Rectal smooth muscle tissue (tissue), 1 donor: ENCODE results near the gene ARHGAP18.

Experiments
- H3K27ac ChIP-seq: one replicate; pipeline ENCODE4 v1.7.0; 2013; ENCODE audit warnings: low read depth, low read length, inconsistent platforms
- H3K27me3 ChIP-seq: one replicate; pipeline ENCODE4 v1.7.0; 2013; ENCODE audit warnings: low read length; ENCODE audit not compliant: control insufficient read depth, insufficient read depth
- H3K36me3 ChIP-seq: one replicate; pipeline ENCODE4 v1.7.0; 2013; ENCODE audit warnings: low read length; ENCODE audit not compliant: control insufficient read depth, insufficient read depth
- H3K4me1 ChIP-seq: one replicate; pipeline ENCODE4 v1.7.0; 2013; ENCODE audit warnings: low read length; ENCODE audit not compliant: control insufficient read depth, insufficient read depth
- H3K4me3 ChIP-seq: one replicate; pipeline ENCODE4 v1.7.0; 2013; ENCODE audit warnings: low read length
- H3K9ac ChIP-seq: one replicate; pipeline ENCODE4 v1.7.0; 2013; ENCODE audit warnings: low read length

The ARHGAP18 gene

GRCh38 chr6:129709769-129710449, at the start of gene ARHGAP18:
Gene ARHGAP18, minus strand, starts transcription at chr6:129710177. Its CDS starts 41 bp downstream, at chr6:129710136.
- Histone ChIP-seq H3K9ac (peak within 1 kb of the TSS; percentile 22), H3K27me3 (no peaks in the 10 kb centered on the region), H3K27ac (peak within 1 kb of the TSS; percentile 38), H3K4me3 (peak within 1 kb of the TSS; percentile 71), H3K4me1 (no peaks in the 10 kb centered on the region), H3K36me3 (no peaks in the 10 kb centered on the region)

DNA sequence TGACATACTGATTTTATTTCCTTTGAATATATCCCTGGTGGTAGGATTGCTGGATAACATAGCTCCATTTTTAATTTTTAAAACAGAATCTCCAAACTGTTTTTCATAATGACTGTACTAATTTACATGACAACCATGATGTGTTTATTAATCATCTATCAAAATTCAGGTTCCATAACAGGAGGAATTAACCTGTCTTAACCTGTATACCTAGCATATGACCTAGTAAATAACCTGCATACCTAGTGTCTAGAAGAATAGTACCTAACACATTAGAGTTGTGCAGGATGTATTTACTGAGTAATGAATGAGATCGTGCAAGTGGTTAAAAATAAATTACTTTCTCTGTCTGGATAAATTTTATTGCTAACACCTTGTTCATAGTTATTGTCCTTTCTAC, 45.8 kb upstream of the ARHGAP18 start:
- Histone ChIP-seq H3K4me1 (no peaks in the 10 kb centered on the region), H3K9ac (no peak overlapping the region), H3K36me3 (no peaks in the 10 kb centered on the region), H3K4me3 (no peak overlapping the region), H3K27ac (no peak overlapping the region), H3K27me3 (no peaks in the 10 kb centered on the region)

- H3K4me3 ChIP-seq, result no peak overlapping the region
- H3K27ac ChIP-seq, result no peak overlapping the region
- H3K9ac ChIP-seq, result no peak overlapping the region
- H3K36me3 ChIP-seq, result no peaks in the 10 kb centered on the region
- H3K27me3 ChIP-seq, result no peaks in the 10 kb centered on the region
- peaks cover 3% of the 10 kb centered on the region for H3K4me1 ChIP-seq
Measured at GRCh38 chr6:129754750-129755149, 44.8 kb upstream of the ARHGAP18 start.

DNA sequence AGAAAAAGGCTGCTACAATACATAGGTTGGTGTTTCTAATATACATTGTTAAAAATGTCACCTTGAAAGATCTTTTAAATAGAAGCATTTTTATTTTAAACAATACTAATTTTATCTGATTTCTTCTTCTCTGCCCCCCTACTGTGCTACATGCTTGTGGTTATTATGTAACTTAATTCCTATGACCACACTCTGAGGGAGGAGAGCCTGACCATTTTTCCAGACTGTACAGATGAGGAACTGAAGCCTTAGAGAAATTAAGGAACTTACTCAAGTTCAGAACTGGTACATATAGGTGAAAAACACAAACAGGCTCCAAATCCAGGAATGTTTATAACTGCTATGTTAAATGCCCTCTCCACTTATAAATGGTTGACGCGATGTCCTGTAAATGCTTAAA, 43.4 kb upstream of the ARHGAP18 start:
- Histone ChIP-seq H3K36me3 (no peaks in the 10 kb centered on the region), H3K4me1 (peaks cover 3% of the 10 kb centered on the region), H3K27ac (no peak overlapping the region), H3K4me3 (no peak overlapping the region), H3K9ac (no peak overlapping the region), H3K27me3 (no peaks in the 10 kb centered on the region)

- no peaks in the 10 kb centered on the region for H3K27me3 ChIP-seq
- no peak overlapping the region for H3K27ac ChIP-seq
- H3K4me3 ChIP-seq, result no peak overlapping the region
- no peaks in the 10 kb centered on the region for H3K36me3 ChIP-seq
- H3K4me1 ChIP-seq, result peaks cover 3% of the 10 kb centered on the region
- no peak overlapping the region for H3K9ac ChIP-seq
Measured at GRCh38 chr6:129751384-129751783, 41.4 kb upstream of the ARHGAP18 start.

DNA sequence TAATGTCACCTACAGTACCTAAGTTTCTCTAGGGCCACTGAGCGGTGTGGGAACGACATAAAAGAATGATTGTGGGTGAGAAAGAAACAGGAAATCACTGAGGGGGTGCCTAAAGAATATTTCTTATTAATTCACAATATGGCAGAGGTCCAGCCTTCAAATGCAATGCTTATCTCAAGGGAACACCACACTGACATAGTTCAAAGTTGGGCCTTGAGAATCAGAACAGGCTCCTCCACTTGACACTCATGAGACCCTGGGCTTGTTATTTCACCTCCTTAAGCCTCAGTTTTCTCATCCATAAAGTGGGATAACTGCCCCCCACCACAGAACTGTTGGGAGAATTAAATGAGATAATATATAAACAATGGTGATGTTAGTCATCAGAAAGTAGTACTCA, 40.4 kb upstream of the ARHGAP18 start:
- Histone ChIP-seq H3K9ac (no peak overlapping the region), H3K27me3 (no peaks in the 10 kb centered on the region), H3K4me3 (no peak overlapping the region), H3K4me1 (peaks cover 3% of the 10 kb centered on the region), H3K36me3 (no peaks in the 10 kb centered on the region), H3K27ac (no peak overlapping the region)

DNA sequence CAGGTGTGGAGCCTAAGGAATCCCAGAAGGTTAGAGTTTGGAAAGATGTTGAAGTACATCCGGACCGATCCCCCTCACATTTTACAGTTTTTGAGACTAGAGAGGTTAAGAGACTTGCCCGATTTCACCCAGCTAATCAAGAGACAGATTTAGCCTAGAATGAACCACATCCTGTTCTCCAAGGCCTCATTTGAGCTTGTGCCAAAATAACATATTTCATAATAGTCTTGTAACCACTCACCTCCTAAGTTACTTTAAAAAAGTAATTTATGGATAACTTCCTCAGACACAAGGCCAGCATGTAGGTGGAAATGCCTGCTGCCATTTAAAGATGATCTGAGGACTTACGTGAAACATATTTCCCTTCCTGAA, 39.8 kb upstream of the ARHGAP18 start:
- H3K4me3 ChIP-seq, result no peak overlapping the region
- H3K27me3 ChIP-seq, result no peaks in the 10 kb centered on the region
- H3K27ac ChIP-seq, result no peak overlapping the region
- H3K4me1 ChIP-seq, result peaks cover 3% of the 10 kb centered on the region
- no peak overlapping the region for H3K9ac ChIP-seq
- H3K36me3 ChIP-seq, result no peaks in the 10 kb centered on the region

DNA sequence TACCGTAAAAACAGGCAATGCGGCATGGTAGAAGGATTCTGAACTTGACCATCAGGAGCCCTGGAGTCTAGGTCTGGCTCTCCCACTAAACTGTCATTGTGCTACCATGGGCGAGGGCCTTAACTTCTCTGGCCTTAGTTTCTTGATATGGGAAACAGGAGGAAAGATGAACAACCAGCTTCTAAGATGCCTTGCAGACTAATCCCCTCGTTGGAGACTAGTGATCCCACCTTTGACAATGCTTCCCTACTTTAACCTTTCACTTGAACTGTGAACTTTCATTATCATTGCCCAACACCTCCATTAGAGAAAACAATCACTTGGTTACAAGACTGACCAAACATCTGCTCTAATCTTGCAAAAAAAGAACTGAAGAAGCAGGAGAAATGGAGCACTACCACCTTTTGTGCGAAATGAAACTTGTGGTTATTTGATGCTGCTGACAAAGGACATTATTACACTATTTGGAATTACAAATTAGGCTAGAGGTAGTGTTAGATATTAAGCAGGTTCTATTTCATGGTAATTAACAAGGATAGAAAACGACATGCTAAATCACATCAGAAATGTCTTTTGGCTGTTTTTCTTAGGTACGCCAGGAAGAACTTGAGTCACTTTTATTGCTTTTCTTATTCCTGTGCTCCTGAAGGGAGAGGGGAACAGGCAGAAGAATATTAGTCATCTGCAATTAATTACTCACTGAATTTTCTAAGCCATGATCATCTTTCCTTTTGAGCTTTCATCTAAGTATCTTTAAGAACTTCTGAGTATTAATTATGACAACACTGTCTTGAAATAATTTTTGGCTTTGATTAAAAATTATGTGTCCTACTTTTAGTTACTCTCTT, 39.1 kb upstream of the ARHGAP18 start:
- H3K27me3 ChIP-seq, result no peaks in the 10 kb centered on the region
- H3K9ac ChIP-seq, result no peak overlapping the region
- H3K36me3 ChIP-seq, result no peaks in the 10 kb centered on the region
- no peak overlapping the region for H3K4me3 ChIP-seq
- H3K4me1 ChIP-seq, result peaks cover 3% of the 10 kb centered on the region
- no peak overlapping the region for H3K27ac ChIP-seq

DNA sequence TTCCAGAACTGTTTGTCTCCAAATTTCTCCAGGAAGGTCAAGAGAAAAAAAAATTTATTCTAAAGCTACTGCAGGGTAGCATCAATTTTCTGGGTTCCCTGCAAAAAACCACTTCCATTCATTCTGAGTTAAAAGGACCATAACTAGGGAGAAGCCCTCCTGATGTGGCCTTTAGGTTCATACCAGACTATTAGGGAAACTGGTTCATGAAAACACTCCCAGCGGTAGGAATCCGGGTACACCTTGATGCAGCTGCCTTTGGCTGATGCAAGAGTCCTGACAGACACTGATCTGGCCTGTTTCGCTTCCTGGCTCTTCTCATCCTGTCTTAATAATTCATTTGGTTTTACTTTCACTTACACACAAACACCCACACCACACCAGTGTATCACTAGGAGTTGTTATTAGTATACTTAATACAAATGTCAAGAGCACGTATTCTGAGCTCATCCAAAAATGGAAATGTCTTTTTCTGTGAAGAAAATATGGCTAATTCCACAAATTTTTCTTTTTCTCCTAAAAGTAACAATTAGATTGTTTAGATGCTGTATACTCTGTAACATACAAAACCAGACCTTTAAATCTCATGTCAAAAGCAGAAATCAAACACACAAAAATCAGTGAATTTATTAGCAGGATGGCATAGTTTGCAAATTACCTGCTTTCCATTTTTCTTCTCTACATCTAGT, 38.4 kb upstream of the ARHGAP18 start:
- Histone ChIP-seq H3K27me3 (no peaks in the 10 kb centered on the region), H3K27ac (no peak overlapping the region), H3K36me3 (no peaks in the 10 kb centered on the region), H3K9ac (no peak overlapping the region), H3K4me1 (peaks cover 3% of the 10 kb centered on the region), H3K4me3 (peak overlapping the region; percentile 15)

DNA sequence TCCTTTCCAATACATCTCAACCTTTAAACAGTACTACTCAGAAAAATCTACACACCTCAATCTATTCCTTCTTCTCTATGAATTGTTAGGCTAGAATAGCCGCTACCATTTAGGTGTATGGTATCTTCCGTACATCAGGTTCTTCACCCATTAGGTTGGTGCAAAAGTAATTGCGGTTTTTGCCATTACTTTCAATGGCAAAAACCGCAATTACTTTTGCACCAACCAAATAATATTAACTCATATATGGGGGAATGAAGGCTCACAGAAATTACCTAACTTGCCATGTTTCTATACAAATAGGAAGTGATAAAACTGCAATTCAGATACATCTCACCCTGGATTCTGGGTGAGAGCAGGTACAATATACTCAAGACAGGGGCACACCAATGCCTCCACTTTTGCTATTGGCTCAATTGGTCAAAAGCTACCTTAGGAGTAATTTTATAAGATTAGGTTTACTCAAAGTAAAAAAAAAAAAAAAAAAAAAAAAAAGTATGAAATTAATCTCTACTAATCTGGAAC, 37.7 kb upstream of the ARHGAP18 start:
- Histone ChIP-seq H3K9ac (no peak overlapping the region), H3K27ac (no peak overlapping the region), H3K4me1 (peaks cover 3% of the 10 kb centered on the region), H3K27me3 (no peaks in the 10 kb centered on the region), H3K36me3 (no peaks in the 10 kb centered on the region), H3K4me3 (no peak overlapping the region)

GRCh38 chr6:129744880-129745237, 34.9 kb upstream of the ARHGAP18 start:
- no peak overlapping the region for H3K27ac ChIP-seq
- peaks cover under 1% of the 10 kb centered on the region for H3K4me1 ChIP-seq
- H3K36me3 ChIP-seq, result no peaks in the 10 kb centered on the region
- H3K9ac ChIP-seq, result no peak overlapping the region
- H3K27me3 ChIP-seq, result no peaks in the 10 kb centered on the region
- H3K4me3 ChIP-seq, result no peak overlapping the region

GRCh38 chr6:129744201-129744879, 34.4 kb upstream of the ARHGAP18 start:
- Histone ChIP-seq H3K27me3 (no peaks in the 10 kb centered on the region), H3K9ac (no peak overlapping the region), H3K4me1 (no peaks in the 10 kb centered on the region), H3K36me3 (no peaks in the 10 kb centered on the region), H3K4me3 (no peak overlapping the region), H3K27ac (peak overlapping the region; percentile 40)
